Large intestine (tissue), 3 donors: ENCODE measurements around the gene NEU2. TPM values are rescaled to one million over a fixed set of nuclear protein-coding genes. Genes with fewer than 3 reads are reported as not detected.

ENCODE experiments used
- DNase-seq, 2 donors: peaks; one replicate each; pipeline versions ENCODE4 v3.0.0 to v3.0.0-alpha.2; 2013
- H3K27ac ChIP-seq: one replicate; pipeline ENCODE4 v1.5.1; 2013; ENCODE audit warnings: low read length
- H3K27me3 ChIP-seq: 2 replicates; pipeline ENCODE4 v1.6.1; 2013; ENCODE audit warnings: low read length; ENCODE audit not compliant: control insufficient read depth, insufficient read depth
- H3K36me3 ChIP-seq: 2 replicates; pipeline ENCODE4 v1.6.1; 2013; ENCODE audit warnings: low read length; ENCODE audit not compliant: control insufficient read depth, insufficient read depth
- H3K4me1 ChIP-seq: one replicate; pipeline ENCODE4 v1.6.1; 2013; ENCODE audit warnings: low read length; ENCODE audit not compliant: control insufficient read depth, insufficient read depth
- H3K4me3 ChIP-seq: one replicate; pipeline ENCODE4 v1.5.1; 2013; ENCODE audit warnings: low read length
- H3K9me3 ChIP-seq: one replicate; pipeline ENCODE4 v1.6.1; 2013; ENCODE audit warnings: mild to moderate bottlenecking, low read depth, low read length, moderate library complexity; ENCODE audit not compliant: control insufficient read depth
- WGBS: methylation state at CpG from one replicate; pipeline ENCODE4 v1.1.5; 2013; ENCODE audit warnings: low lambda C conversion rate; ENCODE audit not compliant: insufficient coverage; 5-methylcytosine and 5-hydroxymethylcytosine counted together
- polyA plus RNA-seq: library from polyadenylated mRNA; unstranded; fragments of 120-200 nt; gene quantifications from one replicate; pipeline ENCODE4 v1.2.1, GENCODE V29; 2013

Gene NEU2
- polyA plus RNA-seq, 1 donor: not detected

- Histone ChIP-seq H3K27ac (no peak overlapping the region), H3K36me3 (no peaks in the 10 kb centered on the region), H3K4me3 (no peak overlapping the region), H3K4me1 (peaks cover 27% of the 10 kb centered on the region), H3K27me3 (no peaks in the 10 kb centered on the region), H3K9me3 (peaks cover 5% of the 10 kb centered on the region)
- DNase-seq: no peak
- no CpG with 5 or more reads among the region's 6 CpGs for WGBS
Measured at GRCh38 chr2:233056961-233057605, 24.6 kb downstream of the NEU2 start.

GRCh38 chr2:233058717-233059546 is 26.5 kb downstream of the NEU2 start:
- Histone ChIP-seq H3K36me3 (no peaks in the 10 kb centered on the region), H3K27me3 (no peaks in the 10 kb centered on the region), H3K9me3 (peaks cover 5% of the 10 kb centered on the region), H3K27ac (no peak overlapping the region), H3K4me3 (no peak overlapping the region), H3K4me1 (peaks cover 41% of the 10 kb centered on the region)
- no peak for DNase-seq
- WGBS: no CpG with 5 or more reads among the region's 24 CpGs

GRCh38 chr2:233059547-233059796 is 27.0 kb downstream of the NEU2 start:
- Histone ChIP-seq H3K9me3 (peaks cover 5% of the 10 kb centered on the region), H3K4me3 (no peak overlapping the region), H3K27ac (no peak overlapping the region), H3K27me3 (no peaks in the 10 kb centered on the region), H3K4me1 (peaks cover 41% of the 10 kb centered on the region), H3K36me3 (no peaks in the 10 kb centered on the region)
- no peak for DNase-seq
- WGBS: no CpG with 5 or more reads among the region's 7 CpGs

DNA sequence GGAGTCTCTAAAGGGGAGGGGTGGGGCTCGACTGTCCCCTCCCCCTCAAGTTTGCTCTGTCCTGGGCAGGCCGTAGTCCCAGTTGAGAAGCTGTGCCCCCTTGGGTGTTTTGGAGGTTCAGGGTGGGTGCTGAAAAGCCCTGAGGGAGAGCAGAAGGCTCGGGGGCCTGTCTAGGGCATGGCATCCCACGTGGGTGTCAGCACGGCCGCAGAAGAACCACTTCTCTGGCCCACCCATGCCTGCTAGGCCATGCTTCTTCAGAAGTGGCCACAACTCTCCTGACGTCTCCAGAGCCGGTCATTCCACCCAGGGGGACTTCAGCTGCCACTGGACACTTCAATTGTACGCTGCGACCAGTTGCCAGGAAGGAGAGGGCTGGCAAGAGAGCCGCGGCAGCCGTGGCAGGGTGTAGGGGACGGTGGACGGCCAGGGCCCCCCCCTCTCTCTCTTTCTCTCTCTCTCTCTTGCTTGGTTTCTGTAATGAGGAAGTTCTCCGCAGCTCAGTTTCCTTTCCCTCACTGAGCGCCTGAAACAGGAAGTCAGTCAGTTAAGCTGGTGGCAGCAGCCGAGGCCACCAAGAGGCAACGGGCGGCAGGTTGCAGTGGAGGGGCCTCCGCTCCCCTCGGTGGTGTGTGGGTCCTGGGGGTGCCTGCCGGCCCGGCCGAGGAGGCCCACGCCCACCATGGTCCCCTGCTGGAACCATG is 27.5 kb downstream of the NEU2 start, which contains the start of gene INPP5D:
Gene INPP5D, plus strand, starts transcription at position 546 of the 704 bp plus-strand sequence. Its CDS starts 137 bp downstream, at position 683.
- WGBS: no CpG with 5 or more reads among the region's 26 CpGs
- DNase-seq: no peak
- H3K4me1 ChIP-seq: peaks cover 41% of the 10 kb centered on the region
- H3K27ac ChIP-seq: peak within 1 kb of the TSS; percentile 77
- no peaks in the 10 kb centered on the region for H3K36me3 ChIP-seq
- H3K9me3 ChIP-seq: peaks cover 5% of the 10 kb centered on the region
- H3K4me3 ChIP-seq: peak within 1 kb of the TSS; percentile 24
- no peaks in the 10 kb centered on the region for H3K27me3 ChIP-seq

DNA sequence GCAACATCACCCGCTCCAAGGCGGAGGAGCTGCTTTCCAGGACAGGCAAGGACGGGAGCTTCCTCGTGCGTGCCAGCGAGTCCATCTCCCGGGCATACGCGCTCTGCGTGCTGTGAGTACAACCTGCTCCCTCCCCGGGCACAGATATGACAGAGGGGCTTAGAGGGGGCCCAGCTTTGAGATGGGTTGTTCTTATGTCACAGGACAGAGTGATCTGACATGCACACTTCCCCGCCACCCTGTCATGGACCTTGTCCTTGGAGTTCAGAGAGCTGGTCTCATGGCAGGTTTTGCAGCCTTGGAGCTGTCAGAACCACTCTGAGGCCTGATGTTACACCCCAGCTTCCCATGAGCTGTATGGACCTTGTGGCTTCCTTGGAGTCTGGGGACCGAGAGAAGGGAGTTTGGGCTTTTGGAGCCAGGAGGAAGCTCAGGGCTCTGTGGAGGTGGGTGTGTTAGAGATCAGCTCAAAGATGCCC is 28.1 kb downstream of the NEU2 start:
- peaks cover 5% of the 10 kb centered on the region for H3K9me3 ChIP-seq
- no peaks in the 10 kb centered on the region for H3K27me3 ChIP-seq
- DNase-seq: peak; percentile 83 to 87
- no CpG with 5 or more reads among the region's 13 CpGs for WGBS
- H3K27ac ChIP-seq: peak overlapping the region; percentile 77
- H3K36me3 ChIP-seq: no peaks in the 10 kb centered on the region
- H3K4me1 ChIP-seq: peaks cover 41% of the 10 kb centered on the region
- H3K4me3 ChIP-seq: peak overlapping the region; percentile 24

GRCh38 chr2:233060980-233061590 is 28.6 kb downstream of the NEU2 start:
- WGBS: no CpG with 5 or more reads among the region's 10 CpGs
- peak overlapping the region; percentile 77 for H3K27ac ChIP-seq
- H3K4me1 ChIP-seq: peaks cover 41% of the 10 kb centered on the region
- no peaks in the 10 kb centered on the region for H3K36me3 ChIP-seq
- peak overlapping the region; percentile 24 for H3K4me3 ChIP-seq
- H3K9me3 ChIP-seq: peaks cover 5% of the 10 kb centered on the region
- no peaks in the 10 kb centered on the region for H3K27me3 ChIP-seq
- no peak for DNase-seq

DNA sequence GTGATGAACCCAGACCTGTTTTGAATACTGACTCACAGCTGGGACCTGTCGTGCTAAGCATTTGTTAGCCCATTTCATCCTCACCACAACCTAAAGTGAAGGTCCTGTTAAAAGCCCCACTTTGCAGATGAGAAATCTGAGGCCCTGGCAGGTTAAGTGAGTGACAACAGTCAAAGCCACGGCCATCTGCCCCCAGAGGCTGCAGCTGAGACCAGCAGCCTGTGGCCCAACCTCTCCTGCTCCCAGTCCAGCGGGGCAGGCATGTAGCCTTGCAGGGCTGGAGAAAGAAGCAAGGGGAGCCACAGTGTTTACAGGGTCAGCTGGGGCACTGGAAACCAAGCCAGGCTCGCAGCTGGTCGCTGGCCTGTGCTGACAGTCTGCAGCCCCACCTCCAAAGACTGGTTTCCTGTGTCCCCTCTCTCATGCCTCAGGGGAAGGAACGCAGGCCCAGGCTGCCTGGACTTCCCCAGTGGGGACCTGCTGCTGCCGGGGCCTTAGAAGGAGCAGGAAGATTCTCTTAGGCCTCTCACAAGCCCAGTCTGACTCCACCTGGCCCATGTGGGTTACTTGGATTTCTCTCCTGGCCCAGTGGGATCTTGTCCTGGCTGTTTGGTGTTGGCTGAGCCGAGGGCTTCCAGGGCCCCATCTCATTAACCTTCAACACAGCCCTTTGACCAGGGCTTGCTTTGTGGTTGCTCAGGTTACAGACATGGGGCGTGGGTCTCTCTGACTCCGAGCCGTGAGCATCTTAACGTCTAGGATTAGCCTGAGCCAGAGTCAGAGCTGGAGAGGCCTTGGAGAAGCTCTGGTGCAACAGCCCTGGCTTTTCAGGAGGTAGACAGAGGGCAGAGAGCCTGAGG is 29.3 kb downstream of the NEU2 start:
- peak; percentile 43 to 77 for DNase-seq
- WGBS: no CpG with 5 or more reads among the region's 12 CpGs

DNA sequence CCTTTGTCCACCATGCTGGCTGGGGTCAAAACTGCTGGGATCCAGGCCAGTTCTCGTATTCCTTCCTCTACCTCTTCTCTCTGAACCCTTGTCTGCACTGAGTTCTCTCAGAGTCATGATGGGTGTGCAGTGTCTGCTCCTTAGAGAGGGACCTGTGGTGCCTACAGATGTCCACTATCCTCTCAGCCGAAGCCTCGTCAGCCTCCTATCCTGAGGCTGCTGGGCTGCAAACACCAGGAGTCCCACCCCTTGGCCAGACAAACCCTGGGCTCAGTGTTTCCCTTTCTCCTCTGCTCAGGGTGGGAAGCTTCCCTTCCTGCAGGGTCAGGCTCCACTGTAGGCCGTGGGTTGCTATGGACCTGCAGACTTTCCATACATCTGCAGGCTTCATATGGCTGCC is 30.0 kb downstream of the NEU2 start:
- Histone ChIP-seq H3K27me3 (no peaks in the 10 kb centered on the region), H3K4me1 (peaks cover 41% of the 10 kb centered on the region), H3K9me3 (peaks cover 5% of the 10 kb centered on the region), H3K4me3 (no peak overlapping the region), H3K36me3 (no peaks in the 10 kb centered on the region), H3K27ac (peak overlapping the region; percentile 77)
- no peak for DNase-seq
- no CpG with 5 or more reads among the region's 4 CpGs for WGBS

More for the DNA sequence above, 29.3 kb downstream of the NEU2 start:
- Histone ChIP-seq H3K4me3 (peak overlapping the region; percentile 24), H3K4me1 (peaks cover 41% of the 10 kb centered on the region), H3K36me3 (no peaks in the 10 kb centered on the region), H3K27me3 (no peaks in the 10 kb centered on the region), H3K27ac (peak overlapping the region; percentile 77), H3K9me3 (peaks cover 5% of the 10 kb centered on the region)

DNA sequence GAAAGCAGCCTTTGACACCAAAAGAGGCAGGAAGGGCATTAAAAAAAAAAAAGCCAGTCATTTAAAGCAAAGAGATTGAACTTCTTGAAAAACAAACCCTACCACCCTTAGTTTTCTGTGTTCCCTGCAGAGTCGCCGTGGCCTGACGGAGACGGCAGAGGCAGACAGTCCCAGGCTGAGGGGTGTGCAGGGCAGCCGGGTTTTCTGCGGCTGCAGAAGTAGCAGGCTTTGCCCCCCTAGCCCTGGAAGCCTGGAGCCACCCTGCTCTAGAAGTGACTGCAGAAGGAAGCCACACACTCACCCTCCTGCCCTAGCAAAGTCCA is 30.4 kb downstream of the NEU2 start:
- no peak overlapping the region for H3K4me3 ChIP-seq

More for the DNA sequence above, 30.4 kb downstream of the NEU2 start:
- Histone ChIP-seq H3K36me3 (no peaks in the 10 kb centered on the region), H3K9me3 (peaks cover 5% of the 10 kb centered on the region), H3K27me3 (no peaks in the 10 kb centered on the region), H3K4me1 (peaks cover 41% of the 10 kb centered on the region), H3K27ac (no peak overlapping the region)
- DNase-seq: no peak
- no CpG with 5 or more reads among the region's 6 CpGs for WGBS
